GM12878 (cell line): ENCODE data around the gene MILR1. TPM values are rescaled to one million over a fixed set of nuclear protein-coding genes. Genes with fewer than 3 reads are reported as not detected.

Source experiments
- ATAC-seq: fragments of 200-7000 bp; cut with Tn5 transposase; 3 replicates; pipeline ENCODE4 v1.9.1; 2020; ENCODE audit warnings: mild to moderate bottlenecking, moderate library complexity
- BruUV-seq: library from RNA; stranded (reverse); fragments of 400-500 nt; replicated peaks from 2 replicates; lab custom pipeline; 2021; lab: Mats Ljungman, UMichigan
- CTCF ChIA-PET: fragments of 300-600 bp; sonication (Branson Sonifier 250); formaldehyde crosslinking; extraction: SDS; loops from one replicate; lab custom pipeline; 2021; ENCODE audit warnings: inconsistent platforms; lab: Yijun Ruan, JAX
- POLR2A ChIA-PET: fragments of 350-600 bp; formaldehyde crosslinking; extraction: SDS; loops from one replicate; lab custom pipeline; 2021; ENCODE audit warnings: inconsistent platforms; lab: Charles Lee
- RAD21 ChIA-PET: fragments of 300-600 bp; sonication (Branson Sonifier 250); formaldehyde crosslinking; loops from one replicate; lab custom pipeline; 2023; ENCODE audit warnings: antibody characterized with exemption; ENCODE audit not compliant: unreplicated experiment; lab: Charles Lee
- SMC1A ChIA-PET: fragments of 300-600 bp; sonication (Branson Sonifier 250); formaldehyde crosslinking; loops from one replicate; lab custom pipeline; 2023; ENCODE audit not compliant: unreplicated experiment, uncharacterized antibody; lab: Charles Lee
- DNase-seq: peaks from one replicate; pipeline ENCODE4 v3.0.0-alpha.2; 2011; ENCODE audit warnings: low read depth, low spot score
- FAIRE-seq: peaks from 3 replicates; lab custom pipeline; 2011; peaks lifted over from hg19 to GRCh38; lab: Jason Lieb, UNC
- H2AFZ ChIP-seq: 2 replicates; pipeline ENCODE4 v1.6.0; 2011; ENCODE audit warnings: low read depth, low read length, control low read depth; ENCODE audit not compliant: control insufficient read depth
- H3K27ac ChIP-seq: 2 replicates; pipeline ENCODE4 v1.5.1; 2011; ENCODE audit warnings: control low read depth; ENCODE audit not compliant: control insufficient read depth, insufficient read depth
- H3K27me3 ChIP-seq, 2 experiments: replicated peaks in 1 of 2; 2 replicates each; pipeline versions ENCODE4 v1.6.0 to v1.6.1; 2011; ENCODE audit warnings: low read length in 1 of 2; ENCODE audit not compliant: control insufficient read depth in 2 of 2, insufficient read depth in 2 of 2
- H3K36me3 ChIP-seq, 2 experiments: 2 replicates each; pipeline ENCODE4 v1.5.1; 2011; ENCODE audit warnings: low read length in 1 of 2; ENCODE audit not compliant: control insufficient read depth in 2 of 2, insufficient read depth in 2 of 2
- H3K4me1 ChIP-seq: 2 replicates; pipeline ENCODE4 v1.6.1; 2011; ENCODE audit warnings: mild to moderate bottlenecking, low read length, moderate library complexity, mixed read lengths; ENCODE audit not compliant: control insufficient read depth, insufficient read depth
- H3K4me2 ChIP-seq: 2 replicates; pipeline ENCODE4 v1.6.0; 2011; ENCODE audit warnings: control low read depth; ENCODE audit not compliant: control insufficient read depth, insufficient read depth
- H3K4me3 ChIP-seq: fragments of 200-600 bp; sonication (generic); 2 replicates; pipeline ENCODE4 v1.5.1; 2016
- H3K79me2 ChIP-seq: 2 replicates; pipeline ENCODE4 v1.6.0; 2011; ENCODE audit warnings: low read length; ENCODE audit not compliant: control insufficient read depth, insufficient read depth
- H3K9ac ChIP-seq: 2 replicates; pipeline ENCODE4 v1.8.0; 2011; ENCODE audit warnings: low read length, control low read depth, mixed read lengths; ENCODE audit not compliant: control insufficient read depth, insufficient read depth
- H3K9me3 ChIP-seq: replicated peaks from 3 replicates; pipeline ENCODE4 v1.5.1; 2011; ENCODE audit warnings: mild to moderate bottlenecking, low read length; ENCODE audit not compliant: control insufficient read depth, insufficient read depth
- H4K20me1 ChIP-seq: 2 replicates; pipeline ENCODE4 v1.6.0; 2011; ENCODE audit not compliant: control insufficient read depth, insufficient read depth
- ATF2 ChIP-seq: IDR thresholded peaks from 2 replicates; pipeline ENCODE4 v1.6.1; 2012; ENCODE audit warnings: low read length, inconsistent platforms
- ATF3 ChIP-seq: IDR thresholded peaks from 2 replicates; pipeline ENCODE4 v1.6.1; 2011; ENCODE audit warnings: low read depth, mild to moderate bottlenecking, low read length, moderate library complexity, borderline replicate concordance; ENCODE audit errors: extremely low read depth
- ATF7 ChIP-seq: fragments of 450-650 bp; IDR thresholded peaks from 2 replicates; pipeline ENCODE4 v1.6.1; 2016; ENCODE audit warnings: low read depth, mild to moderate bottlenecking
- CTCF ChIP-seq, 3 experiments: IDR thresholded peaks in 2 of 3; conservative IDR thresholded peaks in 1 of 3; 2 replicates each; pipeline ENCODE4 v1.5.1; 2011; ENCODE audit warnings: low read depth in 3 of 3, low read length in 3 of 3, mild to moderate bottlenecking in 3 of 3, control low read depth in 2 of 3, moderate library complexity in 2 of 3, inconsistent platforms in 1 of 3, mixed read lengths in 1 of 3; ENCODE audit not compliant: control insufficient read depth in 2 of 3, insufficient read depth in 1 of 3; ENCODE audit errors: extremely low read depth in 1 of 3
- MEF2A ChIP-seq: IDR thresholded peaks from 2 replicates; pipeline ENCODE4 v1.6.1; 2011; ENCODE audit warnings: low read depth, mild to moderate bottlenecking, low read length, moderate library complexity; ENCODE audit not compliant: insufficient read depth
- NBN ChIP-seq: fragments of 450-650 bp; IDR thresholded peaks from 2 replicates; pipeline ENCODE4 v1.6.1; 2016
- RAD21 ChIP-seq: IDR thresholded peaks from 2 replicates; pipeline ENCODE4 v1.6.1; 2011; ENCODE audit warnings: mild to moderate bottlenecking, low read depth, low read length, moderate library complexity; ENCODE audit not compliant: insufficient read depth
- RAD51 ChIP-seq: fragments of 450-650 bp; IDR thresholded peaks from 2 replicates; pipeline ENCODE4 v1.6.1; 2016; ENCODE audit warnings: moderate library complexity, mild to moderate bottlenecking, inconsistent platforms
- SIX5 ChIP-seq: IDR thresholded peaks from 2 replicates; pipeline ENCODE4 v1.6.1; 2011; ENCODE audit warnings: mild to moderate bottlenecking, low read depth, low read length, moderate library complexity; ENCODE audit not compliant: severe bottlenecking
- SKIL ChIP-seq: fragments of 450-650 bp; IDR thresholded peaks from 2 replicates; pipeline ENCODE4 v1.6.1; 2017; ENCODE audit warnings: mild to moderate bottlenecking, low read depth, inconsistent platforms; ENCODE audit not compliant: poor library complexity, severe bottlenecking
- SMC3 ChIP-seq: IDR thresholded peaks from 2 replicates; pipeline ENCODE4 v1.6.1; 2011; ENCODE audit warnings: low read length, improper control_type of control experiment, borderline replicate concordance
- SREBF1 ChIP-seq: IDR thresholded peaks from 2 replicates; pipeline ENCODE4 v1.6.1; 2012; ENCODE audit warnings: mild to moderate bottlenecking, low read length
- SUZ12 ChIP-seq: fragments of 200-600 bp; sonication (generic); IDR thresholded peaks from one replicate; pipeline ENCODE4 v1.6.1; 2018; ENCODE audit warnings: antibody characterized with exemption, mild to moderate bottlenecking; ENCODE audit not compliant: unreplicated experiment
- YY1 ChIP-seq: IDR thresholded peaks from 2 replicates; pipeline ENCODE4 v1.6.1; 2011; ENCODE audit warnings: low read depth, mild to moderate bottlenecking, low read length
- ZNF207 ChIP-seq: fragments of 450-650 bp; IDR thresholded peaks from 2 replicates; pipeline ENCODE4 v1.6.1; 2014; ENCODE audit warnings: antibody characterized with exemption, mild to moderate bottlenecking, borderline replicate concordance
- ZNF384 ChIP-seq: IDR thresholded peaks from 2 replicates; pipeline ENCODE4 v1.6.1; 2012; ENCODE audit warnings: low read depth, mild to moderate bottlenecking, low read length, improper control_type of control experiment, borderline replicate concordance
- WGBS: methylation state at CpG from one replicate; pipeline ENCODE4 v1.1.6; 2016; ENCODE audit warnings: low lambda C conversion rate; ENCODE audit not compliant: insufficient replicate concordance, insufficient coverage; ENCODE audit errors: missing lambda C conversion rate; 5-methylcytosine and 5-hydroxymethylcytosine counted together
- in situ Hi-C: fragments of 300-500 bp; cut with MboI; formaldehyde crosslinking; loops from 9 replicates; pipeline ENCODE4 v1.14.3; 2018; ENCODE audit warnings: mixed read lengths
- intact Hi-C: fragments of 100-400 bp; cut with micrococcal nuclease; formaldehyde crosslinking; loops from one replicate; pipeline ENCODE4 v1.14.2; 2022; ENCODE audit not compliant: unreplicated experiment
- polyA plus RNA-seq, 11 experiments: library from polyadenylated mRNA; depleted of rRNA in 4 of 11; unstranded in 6 of 11; stranded (reverse) in 5 of 11; fragments of >200 nt; fragmentation: Nextera tagmentation in 4 of 11; fragmentation: Illumina TruSeq in 1 of 11; extraction: Ambion mirVana in 4 of 11; extraction: Trizol in 1 of 11; gene quantifications; 1 replicate in 1 of 11; 2 replicates in 10 of 11; pipeline versions ENCODE4 v1.2.1 to v1.2.3, GENCODE V29; 2011 to 2016; ENCODE audit warnings: inconsistent platforms in 2 of 11, missing spikeins in 2 of 11, low read depth in 1 of 11
- total RNA-seq, 4 experiments: library from RNA; depleted of rRNA in 3 of 4; stranded (reverse); fragments of >200 nt in 3 of 4; fragmentation: Illumina TruSeq in 1 of 4; extraction: Trizol in 1 of 4; gene quantifications; 2 replicates each; pipeline versions ENCODE4 v1.2.1 to v1.2.3, GENCODE V29; 2013 to 2021

Gene MILR1
- total and polyA plus RNA-seq, 10 of the 15 experiments (the other 5 are each of a cell fraction or from before 2014, with no cell fraction given): 2.0 to 47.2 (median 17.2) TPM

GRCh38 chr17:64418506-64419339, 30.2 kb upstream of the MILR1 start:
- Histone ChIP-seq H3K27ac (no peak overlapping the region), H3K4me1 (peaks cover 3% of the 10 kb centered on the region), H3K4me3 (no peak overlapping the region), H2AFZ (no peak overlapping the region), H3K36me3 (no peaks in the 10 kb centered on the region), H3K4me2 (no peak overlapping the region), H3K79me2 (no peaks in the 10 kb centered on the region), H3K9me3 (no peaks in the 10 kb centered on the region), H3K27me3 (no peaks in the 10 kb centered on the region), H3K9ac (no peak overlapping the region), H4K20me1 (no peaks in the 10 kb centered on the region)
- DNase-seq (no peak), ATAC-seq (peak; percentile 81), FAIRE-seq (no peak)
- ChIA-PET SMC1A (interaction anchor here (0.6 to 9.2 kb wide), 49 partner anchors 11 to 439 kb away, joined by 3 to 190 read pairs (median 5); partner anchors contain the start of genes CEP95, DDX5, MILR1 and POLG2), RAD21 (interaction anchor here (0.6 to 8.3 kb wide), 39 partner anchors 10 to 519 kb away, joined by 3 to 174 read pairs (median 5); partner anchors contain the start of genes DDX5 and POLG2), CTCF (interaction anchor here (0.6 to 14.2 kb wide), 62 partner anchors 10 to 543 kb away, joined by 3 to 627 read pairs (median 6); partner anchors contain the start of genes CEP95, DDX5, MILR1 and POLG2), POLR2A (interaction anchor here (1.0 to 1.2 kb wide), 3 partner anchors 73 to 114 kb away, joined by 3 read pairs; no protein-coding TSS in a partner anchor)
- 27% methylated on average over 19 of the region's 19 CpGs for WGBS
- intact Hi-C loops: loop anchor here (1.0 kb wide), 2 partner anchors 97 to 111 kb away; no protein-coding TSS in a partner anchor
- in situ Hi-C loops: loop anchor here (5.0 kb wide), 1 partner anchor 96 kb away; no protein-coding TSS in a partner anchor
- no TSS peak for BruUV-seq
- TF ChIP-seq ZNF384 (peak; percentile 31; the same call in 1 of the 2 replicates), YY1 (0 out of 2 replicates have a peak, but pooled peaks have one; percentile 30), RAD51 (no peak), SUZ12 (no peak), ATF3 (no peak), CTCF (IDR thresholded peaks at IDR 0.05 in 2 of 3, conservative IDR thresholded peaks at IDR 0.05 in 1 of 3; ENCODE audit: control insufficient read depth in 2 of 3, extremely low read depth in 1 of 3, insufficient read depth in 1 of 3, low read depth in 3 of 3, low read length in 3 of 3) (peak; percentile 58 to 69 (median 59); a peak in 5 of 6 replicates), NBN (0 out of 2 replicates have a peak, but pooled peaks have one; percentile 31), SREBF1 (no peak), SIX5 (no peak), SMC3 (peak; percentile 82), ZNF207 (0 out of 2 replicates have a peak, but pooled peaks have one; percentile 14), MEF2A (0 out of 2 replicates have a peak, but pooled peaks have one; percentile 7), ATF2 (no peak), RAD21 (peak; percentile 90), SKIL (peak; percentile 43), ATF7 (0 out of 2 replicates have a peak, but pooled peaks have one; percentile 35)
